ENCODE data around the gene FAM53A. TPM values are rescaled to one million over a fixed set of nuclear protein-coding genes. Genes with fewer than 3 reads are reported as not detected.

FAM53A gene
- total RNA-seq, 2 donors from 2014 or later = 1.8 to 2.6 TPM

DNA sequence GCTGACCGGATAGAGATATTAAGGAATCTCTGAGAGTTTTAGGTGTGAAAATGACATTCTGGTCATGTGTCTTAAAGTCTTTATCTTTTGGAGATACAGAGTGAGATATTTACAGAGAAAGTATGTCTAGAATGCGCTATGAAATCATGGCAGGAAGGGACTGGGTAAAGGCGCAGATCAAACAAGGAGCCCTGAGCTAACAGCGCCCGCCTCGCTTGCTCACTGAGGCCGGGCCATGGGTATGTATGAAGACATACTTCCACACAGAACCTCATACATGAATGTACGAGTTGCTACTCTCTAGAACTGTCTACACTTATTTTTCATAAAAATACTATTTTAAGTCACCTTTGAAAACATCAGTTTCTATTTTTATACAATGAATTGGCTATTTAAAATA lies 20.0 kb downstream of the FAM53A start:
- Mint-ChIP-seq H3K27ac (no peak overlapping the region), H3K27me3 (no peaks in the 10 kb centered on the region), H3K4me3 (no peak overlapping the region), H3K36me3 (ENCODE audit: low read depth) (no peaks in the 10 kb centered on the region), H3K4me1 (no peaks in the 10 kb centered on the region), H3K9me3 (no peaks in the 10 kb centered on the region)
- ATAC-seq (replicated peaks) = no peak

DNA sequence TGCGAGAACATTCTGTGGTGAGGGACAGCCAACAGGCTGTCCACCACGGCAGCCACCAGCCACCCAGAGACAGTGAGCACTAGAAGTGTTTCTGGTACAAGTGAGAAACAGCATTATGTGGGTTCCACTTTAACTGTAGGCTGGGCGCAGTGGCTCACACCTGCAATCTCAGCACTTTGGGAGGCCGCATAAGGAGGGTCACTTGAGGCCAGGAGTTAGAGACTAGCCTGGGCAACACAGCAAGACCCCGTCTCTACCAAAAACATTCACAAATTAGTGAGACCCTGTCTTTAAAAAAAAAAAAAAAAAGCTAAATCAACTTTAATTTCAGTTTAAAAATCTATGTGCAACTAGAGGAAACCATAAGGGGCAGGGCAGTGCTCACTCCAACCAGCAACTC lies 20.6 kb downstream of the FAM53A start:
- H3K4me1 Mint-ChIP-seq = no peaks in the 10 kb centered on the region
- no peaks in the 10 kb centered on the region for H3K9me3 Mint-ChIP-seq
- ATAC-seq (replicated peaks) = no peak
- no peaks in the 10 kb centered on the region for H3K27me3 Mint-ChIP-seq
- H3K4me3 Mint-ChIP-seq = no peak overlapping the region
- no peaks in the 10 kb centered on the region for H3K36me3 Mint-ChIP-seq (ENCODE audit: low read depth)
- H3K27ac Mint-ChIP-seq = no peak overlapping the region

DNA sequence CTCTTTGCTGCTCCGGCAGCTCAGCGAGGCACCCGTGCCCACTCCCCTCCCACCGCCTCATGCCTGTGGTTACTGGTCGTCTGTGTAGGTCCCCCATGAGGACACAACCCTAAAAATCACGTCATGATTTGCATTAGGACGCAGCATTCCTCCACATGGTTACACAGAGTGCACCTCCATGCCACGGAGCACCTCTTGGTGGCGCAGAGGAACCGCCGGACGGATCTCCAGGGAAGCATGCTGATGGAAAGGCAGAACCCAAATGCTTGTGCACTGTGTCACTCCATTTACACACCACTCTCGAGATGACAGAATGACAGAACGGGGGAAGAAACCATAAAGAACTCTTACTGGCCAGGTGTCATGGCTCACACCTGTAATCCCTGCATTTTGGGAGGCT lies 22.4 kb downstream of the FAM53A start:
- Mint-ChIP-seq H3K36me3 (ENCODE audit: low read depth) (no peaks in the 10 kb centered on the region), H3K4me3 (no peak overlapping the region), H3K27me3 (no peaks in the 10 kb centered on the region), H3K4me1 (no peaks in the 10 kb centered on the region), H3K9me3 (no peaks in the 10 kb centered on the region), H3K27ac (no peak overlapping the region)
- no peak for ATAC-seq (replicated peaks)

DNA sequence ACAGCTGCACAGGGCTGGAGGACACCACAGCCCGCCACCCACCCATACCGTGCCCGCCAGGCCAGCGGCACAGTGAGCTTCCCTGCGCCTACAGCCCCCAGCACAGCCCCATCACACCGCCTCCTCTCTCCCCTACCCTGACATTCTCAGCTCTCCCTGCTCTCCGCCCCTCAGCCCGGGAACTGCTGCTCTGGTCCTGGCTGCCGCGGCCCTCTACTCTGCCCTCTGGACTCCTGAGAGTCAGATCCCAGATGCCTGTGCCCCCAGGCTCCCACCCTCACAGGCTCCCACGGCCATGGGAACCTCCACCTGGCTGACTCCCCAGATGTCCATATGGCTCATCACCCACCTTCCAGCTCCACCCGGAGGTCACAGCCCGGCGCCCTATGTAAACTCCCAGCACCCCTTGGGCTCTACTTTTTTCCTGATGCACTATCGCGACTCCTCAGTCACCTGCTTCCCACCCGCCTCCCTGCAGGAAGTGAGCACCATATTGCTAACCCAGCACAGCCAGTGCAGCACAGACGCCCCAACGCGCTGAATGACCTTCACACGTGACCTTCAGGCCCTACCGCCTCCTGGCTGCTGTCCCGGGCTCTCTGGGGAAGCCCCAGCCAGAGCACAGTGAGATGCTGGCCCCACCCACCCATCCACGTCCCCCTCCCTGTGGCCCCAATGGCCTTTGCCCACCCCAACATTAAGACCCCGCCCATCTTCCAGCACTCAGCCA lies 23.0 kb downstream of the FAM53A start:
- Mint-ChIP-seq H3K9me3 (no peaks in the 10 kb centered on the region), H3K27ac (no peak overlapping the region)

DNA sequence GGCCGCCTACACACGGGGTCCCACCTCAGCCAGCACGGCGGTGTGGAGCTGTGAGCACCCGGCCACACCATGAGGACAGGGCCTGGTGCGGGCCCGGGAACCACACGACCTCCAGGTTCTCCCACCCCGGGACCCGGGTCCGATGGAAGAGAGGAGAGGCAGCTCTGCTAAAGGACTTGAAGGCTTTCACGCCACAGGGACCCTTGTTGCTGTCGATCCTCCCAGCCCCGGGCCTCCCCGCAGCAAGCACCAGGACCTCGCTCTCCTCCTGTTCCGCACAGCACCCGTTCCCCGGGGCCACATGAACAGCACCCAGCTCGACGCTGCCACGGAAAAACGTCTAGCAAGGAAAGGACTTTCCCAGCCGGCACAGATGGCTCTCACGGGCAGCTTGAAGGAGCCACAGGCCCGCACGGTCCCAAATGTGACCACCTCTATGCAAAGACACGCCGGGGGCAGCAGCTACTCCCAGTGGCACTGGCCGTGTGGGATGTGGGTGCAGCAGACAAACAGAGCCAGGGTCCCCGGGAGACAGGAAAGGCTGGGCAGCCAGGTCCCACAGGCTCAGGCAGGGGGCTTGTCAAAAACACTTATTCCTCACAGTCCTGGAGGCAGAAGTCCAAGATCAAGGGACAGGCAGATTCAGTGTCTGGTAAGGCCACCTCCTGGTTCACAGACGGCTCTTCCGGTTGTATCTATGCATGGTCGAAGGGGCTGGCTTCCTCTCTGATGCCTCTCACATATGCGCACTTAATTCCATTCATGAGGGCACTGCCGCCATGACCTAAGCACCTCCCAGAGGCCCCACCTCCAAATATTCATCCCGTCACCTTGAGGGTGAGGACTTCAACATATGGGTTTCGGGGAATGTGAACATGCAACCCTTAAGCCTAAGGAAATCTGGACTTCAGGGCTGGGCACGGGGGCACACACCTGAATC lies 24.7 kb downstream of the FAM53A start:
- H3K27me3 Mint-ChIP-seq = no peaks in the 10 kb centered on the region
- no peaks in the 10 kb centered on the region for H3K36me3 Mint-ChIP-seq (ENCODE audit: low read depth)
- H3K9me3 Mint-ChIP-seq = no peaks in the 10 kb centered on the region
- no peak for ATAC-seq (replicated peaks)
- H3K4me1 Mint-ChIP-seq = no peaks in the 10 kb centered on the region
- no peak overlapping the region for H3K27ac Mint-ChIP-seq
- no peak overlapping the region for H3K4me3 Mint-ChIP-seq

More for the DNA sequence above, 23.0 kb downstream of the FAM53A start:
- Mint-ChIP-seq H3K4me1 (no peaks in the 10 kb centered on the region), H3K27me3 (no peaks in the 10 kb centered on the region), H3K4me3 (no peak overlapping the region), H3K36me3 (ENCODE audit: low read depth) (no peaks in the 10 kb centered on the region)
- ATAC-seq (replicated peaks) = no peak

DNA sequence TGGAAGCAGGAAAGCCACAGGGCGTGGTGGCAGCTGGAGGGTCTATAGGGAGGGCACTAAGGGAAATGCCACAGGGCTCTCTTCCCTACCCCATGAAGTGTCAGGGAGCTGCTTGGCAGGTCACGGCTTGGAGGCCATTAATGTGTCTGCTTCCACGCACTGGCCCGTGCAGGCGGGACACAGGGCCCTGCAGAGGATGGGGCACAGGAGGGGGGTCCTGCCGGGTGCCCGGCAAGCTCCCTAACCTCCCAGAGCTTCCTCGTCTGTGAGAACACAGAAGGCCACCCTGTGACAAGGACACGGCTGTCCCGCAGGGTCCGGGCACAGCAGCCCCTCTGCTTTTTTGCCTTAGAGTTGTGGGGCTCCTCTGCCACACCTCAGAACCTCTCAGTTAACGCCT lies 25.5 kb downstream of the FAM53A start:
- H3K9me3 Mint-ChIP-seq = no peaks in the 10 kb centered on the region
- no peak for ATAC-seq (replicated peaks)
- no peak overlapping the region for H3K27ac Mint-ChIP-seq
- no peaks in the 10 kb centered on the region for H3K4me1 Mint-ChIP-seq
- no peaks in the 10 kb centered on the region for H3K36me3 Mint-ChIP-seq (ENCODE audit: low read depth)
- no peak overlapping the region for H3K4me3 Mint-ChIP-seq
- H3K27me3 Mint-ChIP-seq = no peaks in the 10 kb centered on the region

DNA sequence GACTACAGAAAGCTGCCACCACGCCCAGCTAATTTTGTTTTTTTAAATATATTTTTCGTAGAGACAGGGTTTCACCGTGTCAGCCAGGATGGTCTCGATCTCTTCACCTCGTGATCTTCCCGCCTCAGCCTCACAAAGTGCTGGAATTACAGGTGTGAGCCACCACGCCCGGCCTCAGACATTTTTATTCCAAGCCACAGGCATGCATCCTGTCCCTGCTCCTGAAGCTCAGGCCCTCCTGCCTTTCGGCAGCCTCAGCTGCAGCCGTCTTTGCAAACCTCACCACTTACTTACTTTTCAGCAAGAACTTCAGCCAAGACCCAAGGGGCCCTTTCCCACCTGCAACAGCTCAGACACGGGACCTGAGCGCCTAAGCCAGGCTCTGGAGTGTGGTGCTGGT lies 26.0 kb downstream of the FAM53A start:
- no peak for ATAC-seq (replicated peaks)
- no peaks in the 10 kb centered on the region for H3K27me3 Mint-ChIP-seq
- no peak overlapping the region for H3K27ac Mint-ChIP-seq
- H3K4me1 Mint-ChIP-seq = no peaks in the 10 kb centered on the region
- no peaks in the 10 kb centered on the region for H3K36me3 Mint-ChIP-seq (ENCODE audit: low read depth)
- no peak overlapping the region for H3K4me3 Mint-ChIP-seq
- H3K9me3 Mint-ChIP-seq = no peaks in the 10 kb centered on the region

DNA sequence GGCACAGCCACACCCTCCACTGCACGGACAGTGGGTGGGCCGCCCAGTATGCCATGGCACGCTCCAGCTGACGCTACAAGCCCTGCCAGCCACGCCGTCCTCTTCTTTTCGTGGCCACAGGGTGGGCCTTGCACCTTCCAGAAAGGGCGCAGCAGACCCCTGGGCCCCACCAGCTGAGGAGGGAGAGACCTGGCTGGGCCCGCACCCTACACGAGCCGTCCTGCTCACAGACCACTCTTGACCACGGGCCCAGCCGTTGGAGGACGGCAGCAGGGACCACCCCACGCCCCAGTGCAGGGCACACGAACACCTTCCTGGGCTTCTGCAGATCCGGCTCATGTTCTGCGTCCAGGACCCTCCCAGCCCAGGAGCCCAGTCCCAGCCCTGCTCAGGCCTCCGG lies 27.1 kb downstream of the FAM53A start:
- Mint-ChIP-seq H3K27me3 (no peaks in the 10 kb centered on the region), H3K9me3 (no peaks in the 10 kb centered on the region), H3K4me1 (no peaks in the 10 kb centered on the region), H3K36me3 (ENCODE audit: low read depth) (no peaks in the 10 kb centered on the region), H3K27ac (no peak overlapping the region), H3K4me3 (no peak overlapping the region)
- ATAC-seq (replicated peaks) = no peak

DNA sequence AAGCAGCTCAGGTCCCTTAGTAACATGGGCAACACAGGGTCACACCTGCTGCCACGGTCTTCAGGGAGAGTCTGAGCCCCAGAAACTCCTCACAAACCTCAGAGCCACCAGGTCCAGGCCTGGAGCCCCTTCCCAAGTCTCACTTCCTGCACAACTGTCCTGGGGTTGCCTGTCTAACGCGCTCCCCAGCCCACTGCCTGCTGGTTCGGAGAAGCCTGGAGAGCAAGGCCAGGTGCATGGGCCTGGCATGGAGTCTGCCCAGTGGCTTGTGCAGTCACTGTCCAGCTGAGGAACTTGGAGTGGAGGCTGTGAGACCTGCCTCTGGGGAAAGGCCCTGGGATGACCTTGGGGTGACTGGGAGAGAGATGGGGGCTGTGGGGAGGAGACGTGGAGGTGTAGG lies 28.0 kb downstream of the FAM53A start:
- no peak overlapping the region for H3K27ac Mint-ChIP-seq
- no peak overlapping the region for H3K4me3 Mint-ChIP-seq
- ATAC-seq (replicated peaks) = no peak
- H3K9me3 Mint-ChIP-seq = no peaks in the 10 kb centered on the region
- no peaks in the 10 kb centered on the region for H3K4me1 Mint-ChIP-seq
- H3K36me3 Mint-ChIP-seq (ENCODE audit: low read depth) = no peaks in the 10 kb centered on the region
- no peaks in the 10 kb centered on the region for H3K27me3 Mint-ChIP-seq

DNA sequence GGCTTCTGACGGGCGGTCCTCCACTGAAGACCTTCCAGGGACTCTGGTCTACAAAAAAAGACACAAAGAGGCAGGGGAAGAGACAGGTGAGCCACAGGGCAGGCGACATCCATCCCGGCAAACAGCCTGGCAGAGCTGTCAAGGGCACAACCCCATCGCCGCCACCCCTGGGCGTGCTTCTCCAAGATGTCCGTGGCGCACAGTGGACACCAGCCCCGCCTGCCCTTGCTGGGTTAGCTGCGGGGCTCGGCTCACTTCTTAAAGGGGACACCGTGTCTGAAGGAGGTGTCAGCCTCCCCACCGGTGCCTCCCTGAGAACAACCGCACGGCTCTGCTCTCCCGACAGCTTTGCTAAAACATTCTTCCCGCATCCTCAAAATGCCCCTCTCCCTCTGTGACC lies 28.4 kb downstream of the FAM53A start:
- Mint-ChIP-seq H3K4me1 (no peaks in the 10 kb centered on the region), H3K4me3 (no peak overlapping the region)

DNA sequence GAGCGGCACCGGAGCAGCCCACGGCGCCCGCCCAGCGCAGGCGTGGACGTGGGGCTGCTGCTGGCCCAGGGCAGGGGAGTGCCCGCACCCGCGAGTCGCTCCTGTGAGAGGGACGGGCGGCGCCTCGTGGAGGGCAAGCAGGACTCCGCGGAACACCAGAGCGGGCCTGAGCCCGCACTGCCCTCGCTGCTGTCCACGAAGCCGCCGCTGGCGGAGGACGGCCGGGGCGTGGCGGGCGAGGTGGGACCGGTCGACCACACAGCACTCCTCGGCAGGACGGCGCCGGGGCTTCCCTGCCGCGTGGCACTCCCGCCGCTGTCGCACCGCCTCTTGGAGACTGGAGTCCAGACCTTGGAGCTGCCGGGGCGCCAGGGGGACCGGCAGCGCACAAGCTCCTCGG lies 29.0 kb downstream of the FAM53A start:
- Mint-ChIP-seq H3K27me3 (no peaks in the 10 kb centered on the region), H3K4me1 (no peaks in the 10 kb centered on the region), H3K4me3 (no peak overlapping the region), H3K27ac (no peak overlapping the region), H3K9me3 (no peaks in the 10 kb centered on the region), H3K36me3 (ENCODE audit: low read depth) (no peaks in the 10 kb centered on the region)
- no peak for ATAC-seq (replicated peaks)

More for the DNA sequence above, 28.4 kb downstream of the FAM53A start:
- H3K9me3 Mint-ChIP-seq = no peaks in the 10 kb centered on the region
- H3K27ac Mint-ChIP-seq = no peak overlapping the region
- H3K36me3 Mint-ChIP-seq (ENCODE audit: low read depth) = no peaks in the 10 kb centered on the region
- no peaks in the 10 kb centered on the region for H3K27me3 Mint-ChIP-seq
- no peak for ATAC-seq (replicated peaks)

DNA sequence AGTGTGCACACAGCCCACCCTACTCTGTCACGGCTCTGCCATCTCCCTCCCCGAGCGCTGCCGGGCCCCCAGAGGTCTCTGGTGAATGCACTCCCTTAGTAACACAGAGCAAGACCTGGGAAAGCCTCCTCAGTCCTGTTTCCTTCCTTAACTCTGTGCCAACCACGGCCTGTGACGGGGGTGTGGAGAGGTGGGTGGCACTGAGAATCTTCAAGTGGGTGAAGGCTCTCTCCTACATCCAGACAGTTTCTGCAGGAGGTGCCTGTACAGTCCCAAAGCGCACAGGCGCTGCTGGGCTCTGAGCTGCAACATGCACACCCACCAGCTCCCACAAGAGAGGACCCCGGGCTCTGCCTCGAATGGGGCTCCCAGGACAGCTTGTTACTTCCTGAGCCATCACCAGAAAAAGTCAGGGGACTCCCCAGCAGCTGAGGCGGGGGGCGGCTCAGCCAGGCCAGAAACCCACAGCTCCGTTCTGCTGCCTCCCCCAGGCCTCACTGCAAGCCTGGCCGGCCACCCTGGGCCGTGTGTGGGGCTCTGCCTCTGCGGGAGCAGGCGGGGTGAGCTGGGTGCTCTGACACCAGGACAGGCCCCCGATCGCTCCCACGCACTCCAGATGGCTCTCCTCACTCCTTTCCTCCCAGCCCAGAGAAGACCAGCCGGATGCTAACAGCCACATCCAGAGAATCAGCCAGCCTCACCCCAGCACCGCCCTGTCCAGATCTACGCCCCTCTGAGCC lies 29.7 kb downstream of the FAM53A start:
- Mint-ChIP-seq H3K4me1 (no peaks in the 10 kb centered on the region), H3K36me3 (ENCODE audit: low read depth) (no peaks in the 10 kb centered on the region), H3K4me3 (no peak overlapping the region), H3K27ac (no peak overlapping the region), H3K9me3 (no peaks in the 10 kb centered on the region), H3K27me3 (no peaks in the 10 kb centered on the region)
- ATAC-seq (replicated peaks) = no peak

DNA sequence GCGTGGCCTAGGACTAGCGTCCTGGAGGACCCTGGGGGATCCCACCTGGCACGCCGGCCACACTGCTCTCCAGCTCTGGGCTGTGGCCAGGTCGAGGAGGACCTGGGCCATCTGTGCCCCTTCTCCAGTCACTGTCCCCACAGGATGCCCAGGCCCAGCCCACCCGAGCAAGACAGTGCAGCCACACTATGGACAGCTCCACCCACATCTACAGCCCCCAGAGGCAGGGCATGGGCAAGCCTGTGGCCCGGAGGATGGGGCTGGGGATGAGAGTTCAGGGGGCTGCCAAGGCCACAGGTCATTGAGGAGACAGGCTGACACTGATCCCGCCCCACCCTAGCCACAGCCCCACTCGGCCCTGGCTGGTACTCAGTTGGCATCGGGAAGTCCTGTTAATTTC lies 30.3 kb downstream of the FAM53A start:
- Mint-ChIP-seq H3K9me3 (no peaks in the 10 kb centered on the region), H3K36me3 (ENCODE audit: low read depth) (no peaks in the 10 kb centered on the region), H3K27ac (no peak overlapping the region), H3K4me3 (no peak overlapping the region), H3K27me3 (no peaks in the 10 kb centered on the region), H3K4me1 (no peaks in the 10 kb centered on the region)
- ATAC-seq (replicated peaks) = no peak

DNA sequence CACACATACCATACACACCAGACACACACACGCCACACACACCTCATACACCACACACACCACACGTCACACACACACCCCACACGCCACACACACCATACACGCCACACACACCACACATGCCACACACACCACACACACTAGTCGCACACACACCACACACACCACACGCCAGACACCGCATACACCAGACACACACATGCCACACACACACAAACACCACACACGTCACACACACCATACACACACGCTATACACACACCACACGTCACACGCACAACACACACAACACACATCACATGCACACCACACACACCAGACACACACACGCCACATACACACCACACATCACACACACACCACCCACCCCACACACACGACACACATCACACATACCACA lies 32.0 kb downstream of the FAM53A start:
- H3K9me3 Mint-ChIP-seq = no peaks in the 10 kb centered on the region
- no peak overlapping the region for H3K4me3 Mint-ChIP-seq
- no peak overlapping the region for H3K27ac Mint-ChIP-seq
- no peaks in the 10 kb centered on the region for H3K36me3 Mint-ChIP-seq (ENCODE audit: low read depth)
- H3K4me1 Mint-ChIP-seq = no peaks in the 10 kb centered on the region
- H3K27me3 Mint-ChIP-seq = no peaks in the 10 kb centered on the region
- ATAC-seq (replicated peaks) = no peak
